Large intestine (tissue), 3 donors: Measurements from ENCODE around the gene SIVA1. TPM values are rescaled to one million over a fixed set of nuclear protein-coding genes. Genes with fewer than 3 reads are reported as not detected.

ENCODE experiments used
- DNase-seq, 2 donors: peaks; one replicate each; pipeline versions ENCODE4 v3.0.0 to v3.0.0-alpha.2; 2013
- H3K27ac ChIP-seq: one replicate; pipeline ENCODE4 v1.5.1; 2013; ENCODE audit warnings: low read length
- H3K27me3 ChIP-seq: 2 replicates; pipeline ENCODE4 v1.6.1; 2013; ENCODE audit warnings: low read length; ENCODE audit not compliant: control insufficient read depth, insufficient read depth
- H3K36me3 ChIP-seq: 2 replicates; pipeline ENCODE4 v1.6.1; 2013; ENCODE audit warnings: low read length; ENCODE audit not compliant: control insufficient read depth, insufficient read depth
- H3K4me1 ChIP-seq: one replicate; pipeline ENCODE4 v1.6.1; 2013; ENCODE audit warnings: low read length; ENCODE audit not compliant: control insufficient read depth, insufficient read depth
- H3K4me3 ChIP-seq: one replicate; pipeline ENCODE4 v1.5.1; 2013; ENCODE audit warnings: low read length
- H3K9me3 ChIP-seq: one replicate; pipeline ENCODE4 v1.6.1; 2013; ENCODE audit warnings: mild to moderate bottlenecking, low read depth, low read length, moderate library complexity; ENCODE audit not compliant: control insufficient read depth
- WGBS: methylation state at CpG from one replicate; pipeline ENCODE4 v1.1.5; 2013; ENCODE audit warnings: low lambda C conversion rate; ENCODE audit not compliant: insufficient coverage; 5-methylcytosine and 5-hydroxymethylcytosine counted together
- polyA plus RNA-seq: library from polyadenylated mRNA; unstranded; fragments of 120-200 nt; gene quantifications from one replicate; pipeline ENCODE4 v1.2.1, GENCODE V29; 2013

The SIVA1 gene
- polyA plus RNA-seq, 1 donor: 86.4 TPM

GRCh38 chr14:104805326-104805678, 52.4 kb downstream of the SIVA1 start:
- Histone ChIP-seq H3K27ac (no peak overlapping the region), H3K36me3 (no peaks in the 10 kb centered on the region), H3K4me3 (no peak overlapping the region), H3K4me1 (peaks cover 19% of the 10 kb centered on the region), H3K27me3 (no peaks in the 10 kb centered on the region), H3K9me3 (peaks cover 2% of the 10 kb centered on the region)
- DNase-seq: no peak
- no CpG with 5 or more reads among the region's 3 CpGs for WGBS

- 69% methylated on average over 2 of the region's 14 CpGs for WGBS
- no peaks in the 10 kb centered on the region for H3K27me3 ChIP-seq
- no peak for DNase-seq
- H3K4me1 ChIP-seq: peaks cover 19% of the 10 kb centered on the region
- no peaks in the 10 kb centered on the region for H3K36me3 ChIP-seq
- no peak overlapping the region for H3K27ac ChIP-seq
- no peak overlapping the region for H3K4me3 ChIP-seq
- peaks cover 2% of the 10 kb centered on the region for H3K9me3 ChIP-seq
Measured at GRCh38 chr14:104805941-104806624, 53.1 kb downstream of the SIVA1 start.

- Histone ChIP-seq H3K9me3 (peaks cover 2% of the 10 kb centered on the region), H3K27ac (no peak overlapping the region), H3K27me3 (no peaks in the 10 kb centered on the region), H3K4me3 (no peak overlapping the region), H3K4me1 (peaks cover 11% of the 10 kb centered on the region), H3K36me3 (no peaks in the 10 kb centered on the region)
- DNase-seq: no peak
- 100% methylated on average over 1 of the region's 10 CpGs for WGBS
Measured at GRCh38 chr14:104806625-104807465, 53.9 kb downstream of the SIVA1 start.

- WGBS: no CpG with 5 or more reads among the region's 6 CpGs
- no peaks in the 10 kb centered on the region for H3K4me1 ChIP-seq
- H3K36me3 ChIP-seq: no peaks in the 10 kb centered on the region
- H3K9me3 ChIP-seq: no peaks in the 10 kb centered on the region
- no peak overlapping the region for H3K27ac ChIP-seq
- H3K27me3 ChIP-seq: no peaks in the 10 kb centered on the region
- H3K4me3 ChIP-seq: no peak overlapping the region
- no peak for DNase-seq
Measured at GRCh38 chr14:104808456-104808855, 55.5 kb downstream of the SIVA1 start.

Other genes with a start within 250 kb of the SIVA1 start
- 0.22 TPM for gene C14orf180, start 173.4 kb upstream of the SIVA1 start, polyA plus RNA-seq
- 11.8 TPM for gene TMEM179, start 148.4 kb upstream of the SIVA1 start, polyA plus RNA-seq
- 64.2 TPM for gene INF2, start 63.5 kb upstream of the SIVA1 start, polyA plus RNA-seq
- gene ADSS1, start 28.9 kb upstream of the SIVA1 start, polyA plus RNA-seq: 6.3 TPM
- 97.5 TPM for gene AKT1, start 42.6 kb downstream of the SIVA1 start, polyA plus RNA-seq
- 6.0 TPM for gene ZBTB42, start 48.0 kb downstream of the SIVA1 start, polyA plus RNA-seq
- 30.3 TPM for gene CEP170B, start 112.1 kb downstream of the SIVA1 start, polyA plus RNA-seq
- gene PLD4, start 171.7 kb downstream of the SIVA1 start, polyA plus RNA-seq: 11.1 TPM
- 3.3 TPM for gene AHNAK2, start 225.2 kb downstream of the SIVA1 start, polyA plus RNA-seq
- 7.0 TPM for gene CLBA1, start 232.6 kb downstream of the SIVA1 start, polyA plus RNA-seq